Measurements from ENCODE around the gene CCL16. TPM values are rescaled to one million over a fixed set of nuclear protein-coding genes. Genes with fewer than 3 reads are reported as not detected.

Gene CCL16
- total RNA-seq, 1 donor from 2014 or later = 0.50 TPM

DNA sequence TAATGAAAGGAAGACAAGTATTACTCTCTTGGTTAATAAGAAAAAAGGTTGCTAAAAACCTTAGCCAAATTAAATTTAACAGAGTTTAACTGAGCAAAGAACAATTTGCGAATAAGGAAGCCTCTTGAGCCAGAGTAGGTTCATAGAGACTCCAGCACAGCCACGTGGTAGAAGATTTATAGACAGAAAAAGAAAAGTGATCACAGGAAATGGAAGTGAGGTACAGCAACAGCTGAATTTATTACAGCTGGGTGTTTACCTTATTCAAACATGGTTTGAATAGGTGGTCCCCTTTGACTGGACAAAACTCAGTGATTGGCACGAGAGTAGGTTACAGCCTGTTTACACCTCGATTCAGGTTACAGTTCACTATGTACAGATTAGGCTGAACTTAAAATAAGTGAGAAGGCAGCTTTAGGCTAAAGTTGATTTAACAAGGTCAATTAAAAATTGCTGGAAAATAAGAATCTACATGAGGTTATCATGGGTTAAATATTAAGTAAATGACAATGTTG lies 23.4 kb upstream of the CCL16 start:
- no peaks in the 10 kb centered on the region for H3K36me3 ChIP-seq
- H3K9me3 ChIP-seq = peaks cover 5% of the 10 kb centered on the region
- H3K27me3 ChIP-seq (ENCODE audit: low read depth) = no peaks in the 10 kb centered on the region
- TF ChIP-seq, protein P1, sequence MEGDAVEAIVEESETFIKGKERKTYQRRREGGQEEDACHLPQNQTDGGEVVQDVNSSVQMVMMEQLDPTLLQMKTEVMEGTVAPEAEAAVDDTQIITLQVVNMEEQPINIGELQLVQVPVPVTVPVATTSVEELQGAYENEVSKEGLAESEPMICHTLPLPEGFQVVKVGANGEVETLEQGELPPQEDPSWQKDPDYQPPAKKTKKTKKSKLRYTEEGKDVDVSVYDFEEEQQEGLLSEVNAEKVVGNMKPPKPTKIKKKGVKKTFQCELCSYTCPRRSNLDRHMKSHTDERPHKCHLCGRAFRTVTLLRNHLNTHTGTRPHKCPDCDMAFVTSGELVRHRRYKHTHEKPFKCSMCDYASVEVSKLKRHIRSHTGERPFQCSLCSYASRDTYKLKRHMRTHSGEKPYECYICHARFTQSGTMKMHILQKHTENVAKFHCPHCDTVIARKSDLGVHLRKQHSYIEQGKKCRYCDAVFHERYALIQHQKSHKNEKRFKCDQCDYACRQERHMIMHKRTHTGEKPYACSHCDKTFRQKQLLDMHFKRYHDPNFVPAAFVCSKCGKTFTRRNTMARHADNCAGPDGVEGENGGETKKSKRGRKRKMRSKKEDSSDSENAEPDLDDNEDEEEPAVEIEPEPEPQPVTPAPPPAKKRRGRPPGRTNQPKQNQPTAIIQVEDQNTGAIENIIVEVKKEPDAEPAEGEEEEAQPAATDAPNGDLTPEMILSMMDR (IDR thresholded peaks at IDR 0.05) = no peak
- ATAC-seq (no peak), DNase-seq (no peak)
- H3K4me1 ChIP-seq = peaks cover 5% of the 10 kb centered on the region
- H3K4me3 ChIP-seq = no peak overlapping the region
- no peak overlapping the region for H3K27ac ChIP-seq
- intact Hi-C loops (cut with DNase I) = no loop called here

DNA sequence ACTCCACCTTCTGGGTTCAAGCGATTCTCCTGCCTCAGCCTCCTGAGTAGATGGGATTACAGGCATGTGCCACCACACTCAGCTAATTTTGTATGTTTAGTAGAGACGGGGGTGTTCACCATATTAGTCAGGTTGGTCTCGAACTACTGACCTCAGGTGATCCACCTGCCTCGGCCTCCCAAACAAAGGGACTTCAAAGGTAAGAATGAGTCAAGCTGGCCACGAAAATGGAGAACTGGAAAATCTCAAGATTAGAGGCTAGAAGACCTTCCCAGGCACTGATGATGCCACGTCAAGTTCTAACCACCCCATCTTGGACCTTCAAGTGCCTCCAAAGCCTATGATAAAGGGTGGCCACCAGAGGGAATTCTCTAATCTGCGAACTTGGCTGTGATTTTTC lies 21.3 kb upstream of the CCL16 start:
- Histone ChIP-seq H3K4me3 (no peak overlapping the region), H3K27me3 (ENCODE audit: low read depth) (no peaks in the 10 kb centered on the region), H3K9me3 (no peaks in the 10 kb centered on the region), H3K36me3 (no peaks in the 10 kb centered on the region), H3K4me1 (peaks cover 5% of the 10 kb centered on the region), H3K27ac (no peak overlapping the region)
- intact Hi-C loops (cut with DNase I) = no loop called here
- no peak for DNase-seq
- TF ChIP-seq, protein P1 (IDR thresholded peaks at IDR 0.05) = no peak
- ATAC-seq = no peak

- H3K27ac ChIP-seq = no peak overlapping the region
These were observed 20.7 kb upstream of the CCL16 start for GRCh38 chr17:36001862-36002603.

DNA sequence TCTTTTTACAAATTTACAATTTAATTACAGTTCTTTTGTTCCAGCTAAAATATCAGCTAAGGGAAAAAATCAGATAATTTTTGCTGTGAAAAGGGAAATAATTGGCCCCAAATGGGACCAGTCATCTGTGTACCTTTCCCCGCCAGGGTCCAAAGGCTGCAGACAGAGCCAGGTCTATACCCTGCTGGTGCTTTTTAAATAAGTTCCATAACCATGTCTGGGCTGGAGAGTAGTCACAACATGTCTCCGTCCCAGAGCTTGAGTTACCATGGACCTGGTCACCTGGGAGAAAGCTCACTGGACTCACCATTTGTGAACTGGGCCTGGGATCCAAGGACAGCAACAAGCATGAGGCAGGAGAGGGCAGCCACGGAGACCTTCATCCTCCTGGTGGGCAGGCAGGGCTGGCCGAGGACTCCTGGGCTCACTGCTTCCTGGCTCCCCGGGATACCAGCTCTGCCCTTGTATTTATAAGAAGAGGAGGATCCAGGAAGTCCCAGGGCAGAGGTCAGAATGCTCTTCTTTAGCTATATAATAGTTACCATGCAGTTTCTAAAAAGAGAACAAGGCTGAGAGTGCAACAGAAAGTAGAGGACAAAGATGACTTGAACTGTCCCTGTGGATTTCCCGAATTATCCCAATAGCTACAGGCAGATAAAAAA lies 19.9 kb upstream of the CCL16 start, which contains the start of gene CCL15:
TSS of gene CCL15 (minus strand) at position 444 of the 662 bp plus-strand sequence. CDS start at position 383, 61 bp downstream.
- no peaks in the 10 kb centered on the region for H3K9me3 ChIP-seq
- no peak within 1 kb of the TSS for H3K27ac ChIP-seq
- H3K4me1 ChIP-seq = peaks cover 5% of the 10 kb centered on the region
- DNase-seq (no peak), ATAC-seq (no peak)
- TF ChIP-seq, protein P1 (IDR thresholded peaks at IDR 0.05) = no peak
- H3K36me3 ChIP-seq = no peaks in the 10 kb centered on the region
- H3K27me3 ChIP-seq (ENCODE audit: low read depth) = no peaks in the 10 kb centered on the region
- intact Hi-C loops (cut with DNase I) = no loop called here
- no peak within 1 kb of the TSS for H3K4me3 ChIP-seq

More at GRCh38 chr17:36001862-36002603, 20.7 kb upstream of the CCL16 start:
- Histone ChIP-seq H3K27me3 (ENCODE audit: low read depth) (no peaks in the 10 kb centered on the region), H3K36me3 (no peaks in the 10 kb centered on the region), H3K9me3 (no peaks in the 10 kb centered on the region), H3K4me3 (no peak overlapping the region), H3K4me1 (peaks cover 5% of the 10 kb centered on the region)
- intact Hi-C loops (cut with DNase I) = no loop called here
- DNase-seq (peak; percentile 52), ATAC-seq (peak; percentile 64 to 67)
- TF ChIP-seq, protein P1 (IDR thresholded peaks at IDR 0.05) = no peak

- TF ChIP-seq, protein P1 (IDR thresholded peaks at IDR 0.05) = no peak
- DNase-seq (no peak), ATAC-seq (no peak)
- H3K4me3 ChIP-seq = no peak overlapping the region
- H3K36me3 ChIP-seq = no peaks in the 10 kb centered on the region
- intact Hi-C loops (cut with DNase I) = no loop called here
- no peaks in the 10 kb centered on the region for H3K27me3 ChIP-seq (ENCODE audit: low read depth)
- H3K9me3 ChIP-seq = no peaks in the 10 kb centered on the region
- peaks cover 5% of the 10 kb centered on the region for H3K4me1 ChIP-seq
- no peak overlapping the region for H3K27ac ChIP-seq
These were observed 19.4 kb upstream of the CCL16 start for GRCh38 chr17:36000732-36001109.

All from lower lobe of right lung (tissue), 2 donors.